ENCODE results near the gene FGF5.
"Not testable (repeated sequence)": the region's sequence is repeated elsewhere in the genome, so short reads cannot be mapped to it uniquely, and the experiment has no call there.

FGF5 gene

GRCh38 chr4:80315848-80316247 is 49.4 kb downstream of the FGF5 start:
- not testable (repeated sequence) for H2AK5ac ChIP-seq (ENCODE audit: low read length, severe bottlenecking); H3K27me3 ChIP-seq (ENCODE audit: control insufficient read depth in 1 of 2, insufficient read depth in 1 of 2, low read length in 2 of 2); H3K36me3 ChIP-seq (ENCODE audit: control insufficient read depth in 1 of 2, insufficient read depth in 2 of 2, low read depth in 1 of 2, low read length in 2 of 2); H4K8ac ChIP-seq (ENCODE audit: low read length); H2AFZ ChIP-seq (ENCODE audit: low read depth, low read length); H4K91ac ChIP-seq (ENCODE audit: low read length); H3K4me2 ChIP-seq (ENCODE audit: low read length, poor library complexity, severe bottlenecking); H3K9ac ChIP-seq (ENCODE audit: low read length); H3K79me1 ChIP-seq (replicated peaks; ENCODE audit: low read length, poor library complexity, severe bottlenecking); H3K4ac ChIP-seq (ENCODE audit: low read depth in 1 of 2, low read length in 2 of 2); H3K27ac ChIP-seq (ENCODE audit: low read length, poor library complexity, severe bottlenecking); H3K9me3 ChIP-seq (ENCODE audit: control insufficient read depth, low read length); H3K18ac ChIP-seq (ENCODE audit: low read depth in 1 of 2, low read length in 2 of 2); H3K4me1 ChIP-seq (ENCODE audit: control insufficient read depth, insufficient read depth, low read depth, low read length); H2BK12ac ChIP-seq (ENCODE audit: low read length in 2 of 2); H3K4me3 ChIP-seq (ENCODE audit: insufficient read depth in 1 of 2, low read depth in 1 of 2, low read length in 2 of 2); H2BK120ac ChIP-seq (ENCODE audit: low read depth, low read length); DNase-seq; H3K23ac ChIP-seq (ENCODE audit: low read length in 2 of 2); H3K14ac ChIP-seq (ENCODE audit: low read length in 2 of 2); H2BK5ac ChIP-seq (ENCODE audit: low read depth, low read length, poor library complexity, severe bottlenecking); H2BK15ac ChIP-seq (ENCODE audit: low read depth, poor library complexity, severe bottlenecking)

GRCh38 chr4:80321341-80321740 is 54.9 kb downstream of the FGF5 start:
- H3K27ac ChIP-seq (ENCODE audit: low read length, poor library complexity, severe bottlenecking) = no peak overlapping the region
- no peaks in the 10 kb centered on the region for H3K79me1 ChIP-seq (replicated peaks; ENCODE audit: low read length, poor library complexity, severe bottlenecking)
- H3K9me3 ChIP-seq (ENCODE audit: control insufficient read depth, low read length) = no peaks in the 10 kb centered on the region
- H3K9ac ChIP-seq (ENCODE audit: low read length) = no peak overlapping the region
- H3K14ac ChIP-seq (ENCODE audit: low read length in 2 of 2) = no peak overlapping the region
- no peak overlapping the region for H3K4ac ChIP-seq (ENCODE audit: low read depth in 1 of 2, low read length in 2 of 2)
- H2BK120ac ChIP-seq (ENCODE audit: low read depth, low read length) = no peak overlapping the region
- H4K8ac ChIP-seq (ENCODE audit: low read length) = no peak overlapping the region
- no peak overlapping the region for H2BK5ac ChIP-seq (ENCODE audit: low read depth, low read length, poor library complexity, severe bottlenecking)
- H2AFZ ChIP-seq (ENCODE audit: low read depth, low read length) = no peak overlapping the region
- no peak overlapping the region for H3K4me2 ChIP-seq (ENCODE audit: low read length, poor library complexity, severe bottlenecking)
- no peak overlapping the region for H2AK5ac ChIP-seq (ENCODE audit: low read length, severe bottlenecking)
- WGBS = 95% methylated on average over 8 of the region's 8 CpGs
- no peak overlapping the region for H3K23ac ChIP-seq (ENCODE audit: low read length in 2 of 2)
- H4K91ac ChIP-seq (ENCODE audit: low read length) = no peak overlapping the region
- H3K36me3 ChIP-seq (ENCODE audit: control insufficient read depth in 1 of 2, insufficient read depth in 2 of 2, low read depth in 1 of 2, low read length in 2 of 2) = no peaks in the 10 kb centered on the region
- no peak overlapping the region for H2BK12ac ChIP-seq (ENCODE audit: low read length in 2 of 2)
- H3K27me3 ChIP-seq (ENCODE audit: control insufficient read depth in 1 of 2, insufficient read depth in 1 of 2, low read length in 2 of 2) = no peaks in the 10 kb centered on the region
- H2BK15ac ChIP-seq (ENCODE audit: low read depth, poor library complexity, severe bottlenecking) = no peak overlapping the region
- DNase-seq = no peak
- H3K4me3 ChIP-seq (ENCODE audit: insufficient read depth in 1 of 2, low read depth in 1 of 2, low read length in 2 of 2) = no peak overlapping the region
- peaks cover 2% of the 10 kb centered on the region for H3K4me1 ChIP-seq (ENCODE audit: control insufficient read depth, insufficient read depth, low read depth, low read length)
- no peak overlapping the region for H3K18ac ChIP-seq (ENCODE audit: low read depth in 1 of 2, low read length in 2 of 2)

DNA sequence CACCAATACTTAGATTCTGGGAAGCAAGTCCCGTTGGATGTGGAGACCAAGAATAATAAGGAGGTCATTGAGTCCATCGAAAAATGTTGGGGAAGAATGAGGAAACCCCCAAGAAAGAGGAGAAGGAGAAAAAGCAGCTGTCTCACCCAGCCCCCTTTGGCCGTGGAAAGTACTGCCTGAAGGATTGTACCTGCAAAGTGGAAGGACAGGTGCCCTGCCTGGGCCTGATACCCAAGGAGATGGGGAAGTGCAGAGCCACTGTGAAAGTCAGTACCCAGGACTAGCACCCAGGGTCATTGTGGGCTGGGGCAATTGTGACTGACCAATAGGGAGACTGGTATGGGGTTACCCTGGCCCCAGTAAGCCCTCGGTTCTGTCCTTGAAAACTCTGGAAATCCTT is 55.3 kb downstream of the FGF5 start:
- Histone ChIP-seq H2AK5ac (ENCODE audit: low read length, severe bottlenecking) (no peak overlapping the region), H4K91ac (ENCODE audit: low read length) (no peak overlapping the region), H3K18ac (ENCODE audit: low read depth in 1 of 2, low read length in 2 of 2) (no peak overlapping the region), H2BK120ac (ENCODE audit: low read depth, low read length) (no peak overlapping the region), H3K27ac (ENCODE audit: low read length, poor library complexity, severe bottlenecking) (no peak overlapping the region), H2AFZ (ENCODE audit: low read depth, low read length) (no peak overlapping the region), H3K23ac (ENCODE audit: low read length in 2 of 2) (no peak overlapping the region), H2BK5ac (ENCODE audit: low read depth, low read length, poor library complexity, severe bottlenecking) (no peak overlapping the region), H3K36me3 (ENCODE audit: control insufficient read depth in 1 of 2, insufficient read depth in 2 of 2, low read depth in 1 of 2, low read length in 2 of 2) (no peaks in the 10 kb centered on the region), H3K4me3 (ENCODE audit: insufficient read depth in 1 of 2, low read depth in 1 of 2, low read length in 2 of 2) (no peak overlapping the region), H2BK12ac (ENCODE audit: low read length in 2 of 2) (no peak overlapping the region), H3K14ac (ENCODE audit: low read length in 2 of 2) (no peak overlapping the region), H3K9ac (ENCODE audit: low read length) (no peak overlapping the region), H3K9me3 (ENCODE audit: control insufficient read depth, low read length) (no peaks in the 10 kb centered on the region), H3K4me2 (ENCODE audit: low read length, poor library complexity, severe bottlenecking) (no peak overlapping the region), H2BK15ac (ENCODE audit: low read depth, poor library complexity, severe bottlenecking) (no peak overlapping the region), H3K4me1 (ENCODE audit: control insufficient read depth, insufficient read depth, low read depth, low read length) (peaks cover 2% of the 10 kb centered on the region), H3K4ac (ENCODE audit: low read depth in 1 of 2, low read length in 2 of 2) (no peak overlapping the region), H4K8ac (ENCODE audit: low read length) (no peak overlapping the region), H3K79me1 (replicated peaks; ENCODE audit: low read length, poor library complexity, severe bottlenecking) (no peaks in the 10 kb centered on the region), H3K27me3 (ENCODE audit: control insufficient read depth in 1 of 2, insufficient read depth in 1 of 2, low read length in 2 of 2) (no peaks in the 10 kb centered on the region)
- no peak for DNase-seq
- WGBS = 94% methylated on average over 3 of the region's 4 CpGs

DNA sequence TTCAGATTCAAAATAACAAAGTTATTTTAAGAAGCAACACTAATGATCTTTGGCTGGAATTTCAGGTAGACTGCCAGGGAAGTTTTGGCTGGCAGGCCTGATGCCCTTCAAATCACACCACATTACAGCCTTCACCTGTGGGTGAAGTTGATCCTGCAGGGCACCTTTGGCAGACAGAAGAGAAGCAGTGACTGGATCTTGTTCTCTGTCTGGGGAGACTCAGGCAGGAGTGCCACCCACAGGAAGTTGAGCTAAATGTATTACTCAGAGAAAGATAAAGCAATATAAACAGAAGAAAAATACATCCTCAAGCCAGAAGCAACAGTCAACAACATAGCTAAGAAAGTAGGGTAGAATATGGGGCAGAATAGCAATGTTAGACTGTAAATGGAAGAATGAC is 56.3 kb downstream of the FGF5 start:
- Histone ChIP-seq H3K4ac (ENCODE audit: low read depth in 1 of 2, low read length in 2 of 2) (no peak overlapping the region), H3K4me2 (ENCODE audit: low read length, poor library complexity, severe bottlenecking) (no peak overlapping the region), H2AK5ac (ENCODE audit: low read length, severe bottlenecking) (no peak overlapping the region), H2BK12ac (ENCODE audit: low read length in 2 of 2) (no peak overlapping the region), H3K9ac (ENCODE audit: low read length) (peak overlapping the region; percentile 42), H3K4me3 (ENCODE audit: insufficient read depth in 1 of 2, low read depth in 1 of 2, low read length in 2 of 2) (no peak overlapping the region), H3K4me1 (ENCODE audit: control insufficient read depth, insufficient read depth, low read depth, low read length) (peaks cover 2% of the 10 kb centered on the region), H2AFZ (ENCODE audit: low read depth, low read length) (no peak overlapping the region), H2BK15ac (ENCODE audit: low read depth, poor library complexity, severe bottlenecking) (no peak overlapping the region), H3K18ac (ENCODE audit: low read depth in 1 of 2, low read length in 2 of 2) (no peak overlapping the region), H3K27me3 (ENCODE audit: control insufficient read depth in 1 of 2, insufficient read depth in 1 of 2, low read length in 2 of 2) (no peaks in the 10 kb centered on the region), H3K79me1 (replicated peaks; ENCODE audit: low read length, poor library complexity, severe bottlenecking) (no peaks in the 10 kb centered on the region), H3K9me3 (ENCODE audit: control insufficient read depth, low read length) (no peaks in the 10 kb centered on the region), H4K91ac (ENCODE audit: low read length) (no peak overlapping the region), H4K8ac (ENCODE audit: low read length) (no peak overlapping the region), H3K14ac (ENCODE audit: low read length in 2 of 2) (no peak overlapping the region), H3K23ac (ENCODE audit: low read length in 2 of 2) (no peak overlapping the region), H2BK5ac (ENCODE audit: low read depth, low read length, poor library complexity, severe bottlenecking) (no peak overlapping the region), H3K36me3 (ENCODE audit: control insufficient read depth in 1 of 2, insufficient read depth in 2 of 2, low read depth in 1 of 2, low read length in 2 of 2) (no peaks in the 10 kb centered on the region), H2BK120ac (ENCODE audit: low read depth, low read length) (no peak overlapping the region), H3K27ac (ENCODE audit: low read length, poor library complexity, severe bottlenecking) (no peak overlapping the region)
- peak; percentile 57 for DNase-seq

Data from mesenchymal stem cell (in vitro differentiated cells and primary cell).